IMR-90 (cell line): ENCODE measurements around the gene EIF1. TPM values are rescaled to one million over a fixed set of nuclear protein-coding genes. Genes with fewer than 3 reads are reported as not detected.
A peak's percentile ranks its signal among the peaks of the same experiment; 100 is the strongest.

Experiments used
- ATAC-seq: fragments of 200-7000 bp; cut with Tn5 transposase; 2 replicates; pipeline ENCODE4 v1.9.1; 2020; ENCODE audit warnings: low read depth, mild to moderate bottlenecking, moderate library complexity
- BruUV-seq: library from RNA; stranded (reverse); fragments of 400-500 nt; replicated peaks from 2 replicates; lab custom pipeline; 2021; lab: Mats Ljungman, UMichigan
- CTCF ChIA-PET: fragments of 300-600 bp; formaldehyde crosslinking; extraction: SDS; loops from one replicate; lab custom pipeline; 2021; ENCODE audit warnings: antibody characterized with exemption; lab: Yijun Ruan, JAX
- POLR2A ChIA-PET: fragments of 300-600 bp; sonication (Branson Sonifier 250); formaldehyde crosslinking; loops from one replicate; lab custom pipeline; 2022; ENCODE audit warnings: antibody characterized with exemption; ENCODE audit not compliant: unreplicated experiment; lab: Charles Lee
- DNase-seq: peaks from one replicate; pipeline ENCODE4 v3.0.0; 2013
- H2AFZ ChIP-seq: replicated peaks from 2 replicates; pipeline ENCODE3; 2013; ENCODE audit warnings: low read length, mild to moderate bottlenecking; ENCODE audit not compliant: poor library complexity
- H2AK5ac ChIP-seq: 2 replicates; pipeline ENCODE4 v1.6.1; 2013; ENCODE audit warnings: low read depth, low read length, inconsistent platforms
- H2AK9ac ChIP-seq: replicated peaks from 2 replicates; pipeline ENCODE3; 2013; ENCODE audit warnings: mild to moderate bottlenecking, low read depth, low read length, moderate library complexity; ENCODE audit not compliant: poor library complexity
- H2BK120ac ChIP-seq: 2 replicates; pipeline ENCODE4 v1.6.1; 2013; ENCODE audit warnings: low read depth, low read length, inconsistent platforms
- H2BK15ac ChIP-seq: 3 replicates; pipeline ENCODE4 v1.6.1; 2013; ENCODE audit warnings: low read depth, low read length, inconsistent platforms
- H2BK20ac ChIP-seq: 2 replicates; pipeline ENCODE4 v1.6.1; 2013; ENCODE audit warnings: low read depth, mild to moderate bottlenecking, inconsistent platforms, low read length, moderate library complexity
- H2BK5ac ChIP-seq: 2 replicates; pipeline ENCODE4 v1.6.1; 2013; ENCODE audit warnings: mild to moderate bottlenecking, low read depth, low read length, inconsistent platforms; ENCODE audit not compliant: poor library complexity, severe bottlenecking
- H3K14ac ChIP-seq: replicated peaks from 2 replicates; pipeline ENCODE4 v1.6.1; 2013; ENCODE audit warnings: low read depth, low read length, inconsistent platforms
- H3K18ac ChIP-seq: 2 replicates; pipeline ENCODE4 v1.6.1; 2013; ENCODE audit warnings: low read depth, low read length, control low read depth
- H3K23ac ChIP-seq: 2 replicates; pipeline ENCODE4 v1.6.1; 2013; ENCODE audit warnings: low read depth, low read length, inconsistent platforms
- H3K27ac ChIP-seq: 2 replicates; pipeline ENCODE4 v1.5.1; 2013; ENCODE audit warnings: mild to moderate bottlenecking, control low read depth, low read length; ENCODE audit not compliant: insufficient read depth
- H3K27me3 ChIP-seq: 2 replicates; pipeline ENCODE4 v1.6.1; 2013; ENCODE audit warnings: low read length; ENCODE audit not compliant: control insufficient read depth, insufficient read depth
- H3K36me3 ChIP-seq: 2 replicates; pipeline ENCODE4 v1.6.1; 2013; ENCODE audit warnings: low read length, mixed read lengths; ENCODE audit not compliant: control insufficient read depth, insufficient read depth
- H3K4ac ChIP-seq: 2 replicates; pipeline ENCODE4 v1.6.1; 2013; ENCODE audit warnings: low read depth, low read length, inconsistent platforms
- H3K4me1 ChIP-seq: 2 replicates; pipeline ENCODE4 v1.6.1; 2013; ENCODE audit warnings: low read length, mixed read lengths; ENCODE audit not compliant: control insufficient read depth, insufficient read depth
- H3K4me2 ChIP-seq: 2 replicates; pipeline ENCODE4 v1.6.1; 2013; ENCODE audit warnings: low read depth, mild to moderate bottlenecking, control low read depth, low read length, moderate library complexity
- H3K4me3 ChIP-seq: 2 replicates; pipeline ENCODE4 v1.5.1; 2013; ENCODE audit warnings: low read depth, mild to moderate bottlenecking, control low read depth, low read length, moderate library complexity; ENCODE audit not compliant: insufficient read depth
- H3K56ac ChIP-seq: 2 replicates; pipeline ENCODE4 v1.6.1; 2013; ENCODE audit warnings: low read length, inconsistent platforms; ENCODE audit not compliant: insufficient read depth; ENCODE audit errors: extremely low read depth
- H3K79me1 ChIP-seq, 2 experiments: 2 replicates each; pipeline ENCODE4 v1.6.1; 2013; ENCODE audit warnings: low read length in 2 of 2, inconsistent platforms in 1 of 2, low read depth in 1 of 2
- H3K9ac ChIP-seq: 2 replicates; pipeline ENCODE4 v1.6.1; 2013; ENCODE audit warnings: low read depth, low read length, control low read depth
- H3K9me1 ChIP-seq: 2 replicates; pipeline ENCODE4 v1.6.1; 2013; ENCODE audit warnings: low read length, inconsistent platforms; ENCODE audit not compliant: insufficient read depth
- H3K9me3 ChIP-seq: 2 replicates; pipeline ENCODE4 v1.6.1; 2013; ENCODE audit warnings: low read length; ENCODE audit not compliant: control insufficient read depth, insufficient read depth
- H4K20me1 ChIP-seq: 2 replicates; pipeline ENCODE4 v1.6.1; 2013; ENCODE audit warnings: low read length, inconsistent platforms; ENCODE audit not compliant: insufficient read depth
- H4K5ac ChIP-seq: 2 replicates; pipeline ENCODE4 v1.6.1; 2013; ENCODE audit warnings: mild to moderate bottlenecking, low read depth, low read length, control low read depth
- H4K8ac ChIP-seq, 2 experiments: 2 replicates each; pipeline ENCODE4 v1.6.1; 2013; ENCODE audit warnings: low read depth in 2 of 2, low read length in 2 of 2, control low read depth in 1 of 2, inconsistent platforms in 1 of 2
- H4K91ac ChIP-seq: 2 replicates; pipeline ENCODE4 v1.6.1; 2013; ENCODE audit warnings: low read depth, low read length, inconsistent platforms; ENCODE audit not compliant: insufficient read depth
- BHLHE40 ChIP-seq: fragments of 150-350 bp; IDR thresholded peaks from 2 replicates; pipeline ENCODE4 v1.6.1; 2016; ENCODE audit warnings: mild to moderate bottlenecking, low read depth, low read length
- MAZ ChIP-seq: IDR thresholded peaks from 2 replicates; pipeline ENCODE4 v1.6.1; 2012; ENCODE audit warnings: low read depth, mild to moderate bottlenecking, low read length, improper control_type of control experiment, moderate library complexity, borderline replicate concordance
- POLR2A ChIP-seq: IDR thresholded peaks from 2 replicates; pipeline ENCODE4 v1.6.1; 2012; ENCODE audit warnings: mild to moderate bottlenecking, low read depth, low read length
- RFX5 ChIP-seq: IDR thresholded peaks from 2 replicates; pipeline ENCODE4 v1.8.0; 2012; ENCODE audit warnings: low read depth, mild to moderate bottlenecking, low read length, moderate library complexity
- WGBS, 2 experiments: methylation state at CpG; one replicate each; pipeline versions ENCODE4 v1.1.5 to v1.1.7; 2013; ENCODE audit warnings: missing lambda C conversion rate in 2 of 2; ENCODE audit not compliant: insufficient read length in 1 of 2; ENCODE audit errors: extremely low coverage in 2 of 2; 5-methylcytosine and 5-hydroxymethylcytosine counted together
- dilution Hi-C: fragments of 300-500 bp; cut with HindIII; formaldehyde crosslinking; loops from one replicate; pipeline ENCODE4 v1.14.3; 2018; ENCODE audit warnings: low sequenced_read_pairs; ENCODE audit not compliant: unreplicated experiment
- in situ Hi-C: fragments of 300-500 bp; cut with MboI; formaldehyde crosslinking; loops from 3 replicates; pipeline ENCODE4 v1.14.3; 2019; ENCODE audit warnings: low sequenced_read_pairs, inconsistent platforms, mixed read lengths
- intact Hi-C: fragments of 100-400 bp; cut with micrococcal nuclease; formaldehyde crosslinking; loops from 2 replicates; pipeline ENCODE4 v1.10.0; 2022
- polyA plus RNA-seq, 3 experiments: library from polyadenylated mRNA; depleted of rRNA; stranded (reverse); fragments of >200 nt; gene quantifications; 2 replicates each; pipeline ENCODE4 v1.2.3, GENCODE V29; 2012; ENCODE audit warnings: low replicate concordance in 1 of 3
- total RNA-seq: library from RNA; depleted of rRNA; stranded (reverse); fragments of >200 nt; gene quantifications from 2 replicates; pipeline ENCODE4 v1.2.3, GENCODE V29; 2012

EIF1 gene
- total and polyA plus RNA-seq, 2 of the 4 experiments (the other 2 are of a cell fraction) = 89.4 to 381 TPM

- H3K14ac ChIP-seq = no peak within 1 kb of the TSS; the same call in 1 of the 2 replicates
- H3K27ac ChIP-seq = no peak within 1 kb of the TSS
- ATAC-seq = peak; percentile 59
- H3K79me1 ChIP-seq = no peaks in the 10 kb centered on the region
- peak within 1 kb of the TSS; percentile 84 for H2AFZ ChIP-seq
- H3K9me1 ChIP-seq = no peaks in the 10 kb centered on the region
- H3K4me1 ChIP-seq = peaks cover under 1% of the 10 kb centered on the region; the same call in 1 of the 2 replicates
- H4K5ac ChIP-seq = no peak within 1 kb of the TSS
- WGBS, 2 experiments = 1% methylated on average over 39 of the region's 77 CpGs; no CpG with 5 or more reads in 1 of the 2 experiments
- ChIA-PET POLR2A (no interaction called here), CTCF (no interaction called here)
- dilution Hi-C loops = no loop called here
- no peak within 1 kb of the TSS; the same call in 1 of the 2 replicates for H3K18ac ChIP-seq
- H2AK9ac ChIP-seq = no peak within 1 kb of the TSS
- in situ Hi-C loops = loop anchor here (10.0 kb wide), 1 partner anchor 230 kb away; the partner anchor contains the start of gene CNP
- TF ChIP-seq MAZ (no peak), POLR2A (peak; percentile 71), RFX5 (no peak), BHLHE40 (peak; percentile 76)
- H2BK20ac ChIP-seq = peak within 1 kb of the TSS; percentile 13; the same call in 1 of the 2 replicates
- H3K9me3 ChIP-seq = no peaks in the 10 kb centered on the region
- H2BK120ac ChIP-seq = peak within 1 kb of the TSS; percentile 12; the same call in 1 of the 2 replicates
- no peaks in the 10 kb centered on the region for H4K20me1 ChIP-seq
- no peak within 1 kb of the TSS for H2BK5ac ChIP-seq
- no peak within 1 kb of the TSS for H3K56ac ChIP-seq
- H4K91ac ChIP-seq = no peak within 1 kb of the TSS
- H2BK15ac ChIP-seq = no peak within 1 kb of the TSS
- intact Hi-C loops = no loop called here
- no peaks in the 10 kb centered on the region for H3K36me3 ChIP-seq
- H2AK5ac ChIP-seq = no peak within 1 kb of the TSS
- H3K4me3 ChIP-seq = peak within 1 kb of the TSS; percentile 35
- no TSS peak for BruUV-seq
- DNase-seq = peak; percentile 8
- peak within 1 kb of the TSS; percentile 92 for H3K4me2 ChIP-seq
- H3K4ac ChIP-seq = peak within 1 kb of the TSS; percentile 45; the same call in 1 of the 2 replicates
- H3K9ac ChIP-seq = peak within 1 kb of the TSS; percentile 32; the same call in 1 of the 2 replicates
- peak within 1 kb of the TSS in 1 of 2 experiments; percentile 25; a peak in 1 of 4 replicates for H4K8ac ChIP-seq
- peak within 1 kb of the TSS; percentile 22; the same call in 1 of the 2 replicates for H3K23ac ChIP-seq
- H3K27me3 ChIP-seq = peaks cover 69% of the 10 kb centered on the region
Observed at GRCh38 chr17:41734139-41734948, 45.7 kb downstream of the EIF1 start, which contains the start of gene HAP1. Gene HAP1 (minus strand): TSS chr17:41734643. CDS start chr17:41734634, 9 bp downstream.
